GM12801 (cell line): ENCODE results near the gene PLPPR5.

Source experiments
- CTCF ChIP-seq: IDR thresholded peaks from one replicate; pipeline ENCODE4 v1.5.1; 2011; ENCODE audit warnings: control low read depth; ENCODE audit not compliant: insufficient read length; ENCODE audit errors: extremely low read depth

Gene PLPPR5

GRCh38 chr1:98914547-98914946 lies 90.1 kb downstream of the PLPPR5 start:
- TF ChIP-seq CTCF: no peak

GRCh38 chr1:98910827-98911226 lies 93.8 kb downstream of the PLPPR5 start:
- no peak for TF ChIP-seq CTCF

GRCh38 chr1:98908980-98909379 lies 95.7 kb downstream of the PLPPR5 start:
- TF ChIP-seq CTCF: no peak

DNA sequence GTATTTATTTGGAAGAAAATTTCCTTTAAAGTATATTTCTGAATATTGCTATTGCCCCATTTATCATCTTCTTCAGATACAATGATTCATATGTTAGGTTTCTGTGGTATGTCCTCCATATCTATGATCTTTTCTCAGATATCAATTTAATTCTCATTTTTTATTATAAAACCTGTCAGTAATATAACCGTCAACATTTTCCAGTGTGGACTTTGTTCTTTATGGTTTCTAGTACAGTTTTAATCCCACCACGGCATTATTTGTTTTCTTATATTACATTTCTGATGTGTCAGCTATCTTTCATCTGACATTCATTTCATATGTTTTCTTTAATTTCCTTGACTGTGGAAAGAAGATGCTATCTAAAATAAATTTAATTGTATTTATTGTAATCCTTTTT lies 97.9 kb downstream of the PLPPR5 start:
- TF ChIP-seq CTCF: no peak

DNA sequence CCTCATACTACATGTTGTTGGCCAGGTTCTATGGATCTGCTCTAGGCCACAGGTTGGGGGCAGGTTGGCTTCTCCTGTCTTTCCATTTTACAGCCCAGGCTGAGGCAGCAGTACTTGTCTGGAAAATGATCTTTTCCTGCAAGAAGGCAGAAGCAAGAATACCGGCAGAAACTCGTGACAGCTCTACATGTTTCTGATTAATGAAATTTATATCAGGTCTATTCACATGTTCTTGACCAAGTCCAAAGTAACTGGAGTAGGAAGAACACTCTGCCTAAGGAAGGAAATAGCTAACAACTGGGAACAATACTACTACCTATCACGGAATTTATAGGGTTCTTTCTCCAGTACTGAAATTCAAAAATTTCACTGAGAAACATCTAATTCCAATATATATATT lies 98.3 kb downstream of the PLPPR5 start:
- TF ChIP-seq CTCF: no peak

DNA sequence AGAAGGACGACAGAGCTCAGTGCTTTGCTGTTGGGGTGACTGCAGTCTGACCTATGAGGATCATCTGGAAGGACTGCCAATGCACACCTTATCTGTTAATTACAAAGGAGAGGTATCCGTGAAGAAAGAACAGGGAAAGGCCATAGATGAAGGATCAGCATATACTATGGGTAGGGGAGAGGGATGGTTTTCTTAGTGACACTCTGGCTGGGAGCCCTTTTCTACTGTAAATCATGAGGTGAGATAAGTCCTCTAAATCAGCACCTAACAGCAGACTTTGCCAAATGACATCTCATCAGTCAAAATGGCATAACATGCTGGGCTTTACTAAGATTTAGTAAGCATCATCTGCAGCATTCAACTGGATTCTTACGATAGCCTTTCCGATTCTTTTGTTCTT lies 100.0 kb downstream of the PLPPR5 start:
- no peak for TF ChIP-seq CTCF

- TF ChIP-seq CTCF: no peak
These were observed 100.9 kb downstream of the PLPPR5 start for GRCh38 chr1:98903726-98904125.

- TF ChIP-seq CTCF: no peak
These were observed 101.4 kb downstream of the PLPPR5 start for GRCh38 chr1:98903261-98903660.
